SH-SY5Y (cell line): Measurements from ENCODE around the gene UBE2G2.

Experiments used
- GATA2 ChIP-seq: IDR thresholded peaks from 2 replicates; pipeline ENCODE4 v1.6.1; 2011; ENCODE audit warnings: mild to moderate bottlenecking, low read depth, low read length
- GATA3 ChIP-seq: IDR thresholded peaks from 2 replicates; pipeline ENCODE4 v1.6.1; 2011; ENCODE audit warnings: low read depth, mild to moderate bottlenecking, low read length, moderate library complexity

The UBE2G2 gene, protein sequence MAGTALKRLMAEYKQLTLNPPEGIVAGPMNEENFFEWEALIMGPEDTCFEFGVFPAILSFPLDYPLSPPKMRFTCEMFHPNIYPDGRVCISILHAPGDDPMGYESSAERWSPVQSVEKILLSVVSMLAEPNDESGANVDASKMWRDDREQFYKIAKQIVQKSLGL

DNA sequence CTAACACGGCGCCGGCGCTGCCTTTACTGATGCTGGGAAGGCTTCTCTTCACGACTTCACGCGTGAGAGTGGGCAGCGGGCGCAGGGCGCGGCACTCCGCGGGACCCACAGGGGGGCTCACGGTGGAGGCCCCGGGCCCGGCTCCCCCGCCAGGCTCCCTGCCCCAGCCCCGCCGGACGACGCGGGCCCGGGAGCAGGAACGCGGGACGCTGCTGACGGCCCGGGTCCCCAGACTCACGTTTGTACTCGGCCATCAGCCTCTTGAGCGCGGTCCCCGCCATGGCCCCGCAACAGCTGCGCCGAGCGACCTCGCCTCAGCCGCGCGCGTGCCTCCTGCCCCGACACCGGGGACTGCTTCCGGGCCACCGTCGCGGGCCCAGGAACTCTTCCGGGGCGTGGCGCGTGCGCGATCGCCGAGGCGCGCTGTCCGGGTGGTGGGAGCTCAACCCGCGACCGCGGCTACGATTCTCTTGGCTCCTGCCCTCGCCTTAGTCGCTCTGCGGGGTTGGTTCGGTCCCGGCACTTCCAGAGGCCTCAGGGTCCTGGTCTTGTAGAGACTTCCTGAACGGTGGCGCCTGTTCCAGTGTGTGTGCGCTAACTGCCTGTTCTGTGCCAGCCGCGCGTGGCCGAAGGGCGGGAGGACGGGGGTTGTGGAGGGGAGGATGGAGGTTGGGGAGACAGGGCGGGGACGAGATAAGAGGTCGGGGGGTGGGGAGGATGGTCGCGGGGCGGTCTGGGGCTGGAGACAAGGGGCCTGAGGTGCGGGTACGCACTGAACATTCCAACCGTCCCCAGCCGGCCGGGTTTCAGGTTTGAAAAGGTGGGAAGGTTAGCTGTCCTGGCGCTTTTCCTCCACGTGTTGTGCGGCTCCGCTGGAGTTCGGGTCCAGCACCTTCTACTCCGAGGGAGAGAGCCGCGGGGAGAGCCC is at the start of gene UBE2G2:
UBE2G2 (minus strand) TSS at position 353 of the 928 bp plus-strand sequence; CDS start at position 281, 72 bp downstream.
- TF ChIP-seq GATA2: no peak
- TF ChIP-seq GATA3: no peak

DNA sequence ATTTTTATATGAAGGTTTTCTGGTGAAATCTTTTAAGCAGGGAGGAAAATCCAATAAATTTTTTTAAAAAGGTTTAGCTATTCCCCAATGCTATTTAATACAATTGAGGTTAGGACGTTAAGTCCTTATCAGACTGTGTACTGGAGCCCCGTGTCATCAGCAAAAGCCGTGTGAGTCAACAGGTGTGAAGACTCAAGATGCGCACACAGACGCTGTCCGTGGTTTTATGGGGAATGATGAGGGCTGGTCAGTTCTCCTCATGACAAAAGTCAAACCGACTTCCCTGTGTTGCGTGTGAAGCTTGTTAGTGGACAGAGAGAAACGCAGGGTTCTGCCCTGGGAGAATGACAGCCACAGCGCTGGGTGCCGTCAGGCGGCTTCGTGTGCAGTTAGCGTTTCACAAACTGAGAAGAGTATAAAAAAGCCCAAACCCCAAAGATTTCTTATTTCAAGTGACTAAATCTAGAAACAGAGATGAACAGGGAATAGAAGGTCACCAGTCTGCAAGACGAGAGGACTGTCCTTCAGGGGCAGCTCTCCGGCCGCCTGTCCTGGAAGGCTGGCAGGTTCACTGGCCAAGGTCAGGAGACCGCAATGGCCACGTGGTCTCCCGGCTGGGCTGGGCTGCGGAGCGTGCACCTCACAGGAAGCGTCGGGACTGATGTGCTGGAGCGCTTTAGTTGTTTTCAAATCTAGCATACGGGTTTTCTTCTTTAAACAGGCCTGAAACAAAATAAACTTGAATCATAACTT is 49.5 kb upstream of the UBE2G2 start:
- no peak for TF ChIP-seq GATA2
- TF ChIP-seq GATA3: no peak

DNA sequence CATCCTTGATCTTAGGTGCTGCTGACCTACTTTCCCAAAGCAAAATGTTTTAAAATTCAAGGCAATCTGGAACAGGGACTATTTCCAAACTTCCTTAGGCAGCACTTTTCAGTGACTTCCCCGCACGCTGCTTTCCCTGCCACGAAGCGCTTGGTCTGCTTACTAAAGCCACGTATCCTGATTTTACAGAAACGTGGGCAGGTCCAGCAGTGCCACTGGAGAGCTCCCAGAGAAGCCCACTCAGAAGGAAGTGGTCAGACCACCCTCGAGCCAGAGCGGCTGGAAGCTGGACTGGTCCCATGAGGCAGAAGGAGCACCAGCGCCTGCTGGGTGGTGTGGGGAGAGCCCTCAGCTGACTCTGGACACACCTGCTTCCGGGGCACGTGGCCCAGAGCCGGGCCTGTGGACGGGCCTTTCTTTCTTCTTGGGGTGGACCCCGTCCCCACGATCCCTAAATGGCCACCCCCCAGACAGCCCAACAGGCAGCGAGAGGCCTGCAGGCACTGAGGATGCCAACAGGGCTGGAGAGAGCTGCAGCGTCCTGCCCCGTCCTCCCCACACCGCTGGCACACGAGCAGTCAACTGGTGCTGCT is 48.7 kb upstream of the UBE2G2 start:
- no peak for TF ChIP-seq GATA3
- TF ChIP-seq GATA2: no peak

DNA sequence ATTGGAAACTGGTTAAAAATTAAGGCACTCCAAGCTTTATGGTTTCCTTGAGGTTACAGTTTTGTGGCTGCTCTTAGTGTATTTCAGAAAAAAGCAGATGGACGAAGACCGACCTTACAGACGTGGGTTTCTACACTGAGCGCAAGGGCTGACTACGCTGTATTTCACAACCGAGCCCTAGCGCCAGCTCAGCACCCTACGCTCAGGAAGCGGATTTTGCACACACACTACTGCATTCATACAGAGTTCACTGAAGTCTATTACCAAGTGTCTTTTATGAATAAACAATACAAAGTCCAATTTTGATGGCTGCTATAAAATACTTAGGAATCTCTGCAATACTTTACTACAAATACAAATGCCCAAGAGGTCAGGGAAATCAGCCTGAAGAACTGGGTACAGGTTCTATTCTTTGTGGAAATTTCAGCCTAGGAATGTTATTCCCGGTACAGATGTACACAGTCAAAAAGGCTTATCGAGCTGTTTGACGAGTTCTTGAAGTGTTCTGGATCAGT is 48.1 kb upstream of the UBE2G2 start:
- TF ChIP-seq GATA3: no peak
- TF ChIP-seq GATA2: no peak

DNA sequence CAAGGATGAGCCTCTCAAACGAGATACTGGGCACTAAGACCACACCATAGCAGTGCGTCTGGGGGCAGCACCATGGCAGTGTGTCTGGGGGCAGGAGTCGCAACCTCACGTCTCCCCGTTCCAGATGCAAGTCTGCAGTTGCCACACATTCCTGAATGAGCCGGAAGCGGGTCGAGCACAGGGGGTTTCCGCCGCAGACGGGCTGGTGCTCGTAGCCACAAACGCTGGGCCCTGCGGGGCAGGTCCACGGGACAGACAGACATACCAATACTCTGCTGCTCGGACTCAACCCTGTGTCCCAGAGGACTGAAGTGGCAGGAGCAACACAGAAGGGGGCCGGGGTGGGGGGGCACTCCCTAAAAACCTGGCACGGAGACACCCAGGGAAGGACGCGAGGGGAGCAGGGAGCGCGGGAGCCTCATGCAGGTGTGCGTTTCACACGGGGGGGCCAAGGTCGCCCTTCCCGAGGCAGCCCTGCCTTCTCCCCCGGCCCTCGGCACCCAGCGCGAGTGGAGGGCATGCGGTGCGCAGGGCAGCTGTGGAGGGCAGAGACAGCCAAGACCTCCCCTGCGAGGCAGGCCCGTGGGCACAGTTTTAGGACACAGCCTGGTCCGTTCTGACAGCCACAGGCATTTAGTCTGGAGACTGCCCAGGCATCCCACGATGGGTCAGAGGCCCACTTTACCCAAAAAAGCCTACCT is 47.4 kb upstream of the UBE2G2 start:
- no peak for TF ChIP-seq GATA2
- no peak for TF ChIP-seq GATA3

DNA sequence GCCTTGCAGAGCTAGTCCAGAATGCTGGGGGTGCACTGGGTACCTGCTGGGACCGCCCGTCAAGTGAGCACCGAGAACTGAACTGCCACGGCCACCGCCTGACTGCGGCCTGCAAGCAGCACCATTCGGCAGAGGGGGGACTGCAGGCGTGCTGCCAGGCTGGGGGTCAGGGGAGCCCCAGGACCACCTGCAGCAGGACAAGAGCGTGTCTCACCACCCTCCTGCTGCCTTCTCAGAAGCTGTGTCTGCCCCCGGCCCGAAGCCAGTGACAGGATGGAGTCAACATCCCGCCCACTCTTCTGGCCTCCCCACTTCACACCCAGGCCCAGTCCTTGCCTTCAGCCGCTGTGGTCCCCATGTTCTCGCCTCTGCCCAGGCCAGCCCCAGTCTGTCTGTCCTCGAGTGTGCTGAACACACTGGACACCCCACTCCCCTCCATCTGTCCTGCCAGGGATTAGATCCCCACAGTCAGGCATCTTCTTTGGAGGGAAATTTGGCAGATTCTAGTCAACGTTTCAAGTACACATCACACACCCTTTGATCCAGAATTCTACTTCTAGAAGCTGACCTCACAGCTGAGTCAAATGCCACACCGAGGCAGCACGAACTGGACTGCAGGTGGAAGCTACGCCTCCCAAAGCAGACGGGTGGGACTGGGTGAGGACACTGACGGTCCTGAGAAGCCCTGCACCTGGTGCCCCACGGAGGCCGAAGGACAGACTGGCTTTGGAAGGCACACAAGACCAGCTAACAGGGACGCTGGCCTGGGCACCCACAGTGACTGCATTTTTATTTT is 45.8 kb upstream of the UBE2G2 start:
- no peak for TF ChIP-seq GATA3
- no peak for TF ChIP-seq GATA2

DNA sequence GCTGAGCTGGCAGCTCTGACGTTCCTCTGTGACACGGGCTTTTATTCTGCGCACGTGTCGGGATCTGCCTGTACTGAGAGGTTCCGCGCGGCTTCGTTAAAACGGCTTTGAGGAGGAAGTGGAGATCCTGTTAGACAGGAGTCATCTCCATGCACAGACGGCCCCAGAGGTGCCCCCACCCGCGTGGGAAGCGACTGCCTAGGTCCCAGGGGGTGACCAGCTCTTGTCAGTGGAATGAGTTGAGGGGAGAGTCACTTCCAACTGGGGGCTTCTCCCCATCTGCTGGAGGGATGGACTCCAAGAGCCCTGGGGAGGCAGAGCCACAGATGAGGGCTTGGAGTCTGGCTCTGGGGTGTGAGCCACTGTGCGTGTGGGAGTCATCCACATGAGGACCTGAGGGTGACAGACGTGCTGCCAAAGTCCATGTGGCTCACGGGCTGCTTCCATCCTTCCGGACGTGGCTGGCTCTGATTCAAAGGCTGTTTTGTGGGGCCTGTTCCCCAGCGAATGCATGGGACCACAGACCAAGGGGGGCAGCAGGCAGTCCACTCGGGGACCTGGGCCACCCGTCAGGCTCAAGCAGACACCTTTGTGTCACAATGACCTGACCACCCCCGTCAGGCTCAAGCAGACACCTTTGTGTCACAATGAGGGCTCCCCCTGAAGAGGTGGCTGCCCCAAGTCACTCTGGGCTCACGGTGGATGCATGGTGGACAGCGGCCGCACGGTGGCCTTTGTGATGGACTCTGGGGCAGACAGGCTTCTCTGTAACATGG is 45.1 kb upstream of the UBE2G2 start:
- TF ChIP-seq GATA3 (no peak), GATA2 (no peak)

DNA sequence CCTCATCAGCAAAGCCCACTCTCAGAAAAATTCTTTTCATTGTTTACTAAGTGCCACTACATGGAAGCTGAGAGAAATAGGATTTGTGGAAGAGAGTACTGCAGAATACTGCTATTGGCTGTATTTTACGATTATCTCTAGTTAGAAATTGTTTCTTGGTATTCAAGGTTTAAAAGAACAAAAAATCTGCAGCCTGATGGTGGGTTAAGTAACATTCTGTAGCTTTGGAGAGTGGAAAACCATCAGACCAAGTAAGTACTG is 44.5 kb upstream of the UBE2G2 start:
- no peak for TF ChIP-seq GATA2
- no peak for TF ChIP-seq GATA3

DNA sequence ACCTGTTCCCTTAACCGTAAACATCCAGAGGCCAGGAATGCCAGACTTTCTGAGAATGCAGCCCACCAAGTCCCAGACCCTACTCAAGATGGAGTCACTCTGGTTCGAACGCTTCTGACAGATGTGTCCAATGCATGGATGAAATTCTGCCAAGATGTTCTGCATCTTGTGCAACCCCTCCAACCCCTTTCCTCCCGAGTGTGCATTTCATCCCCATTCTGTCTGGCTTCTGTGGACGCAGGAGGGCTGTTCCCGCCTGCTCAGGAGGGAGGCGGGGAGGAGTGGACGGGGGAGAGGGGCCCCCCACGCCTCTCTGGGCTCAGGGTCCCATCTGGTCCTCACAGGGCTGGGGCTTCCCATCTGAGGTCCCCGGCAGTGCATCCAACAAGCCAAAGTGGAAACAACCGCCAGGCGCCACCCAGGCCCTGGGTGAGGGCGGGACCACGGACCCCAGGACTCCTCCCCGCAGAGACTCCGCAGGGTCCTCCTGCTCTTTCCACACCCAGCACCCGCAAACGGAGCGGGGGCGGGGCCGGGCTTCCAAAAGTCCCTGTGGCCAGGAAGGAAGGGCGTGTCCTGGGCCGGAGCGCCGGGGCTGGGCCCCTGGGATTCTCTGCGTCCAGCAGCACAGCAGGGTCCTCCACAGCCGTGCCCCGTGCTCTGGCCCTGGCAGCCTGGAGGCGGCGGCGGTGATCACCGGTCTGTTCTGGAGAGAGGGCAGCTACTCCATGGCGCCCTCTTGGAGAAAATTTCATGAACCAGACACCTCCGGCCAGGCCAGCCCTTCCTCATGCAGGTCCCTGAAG is 44.0 kb upstream of the UBE2G2 start:
- TF ChIP-seq GATA2 (no peak), GATA3 (no peak)

DNA sequence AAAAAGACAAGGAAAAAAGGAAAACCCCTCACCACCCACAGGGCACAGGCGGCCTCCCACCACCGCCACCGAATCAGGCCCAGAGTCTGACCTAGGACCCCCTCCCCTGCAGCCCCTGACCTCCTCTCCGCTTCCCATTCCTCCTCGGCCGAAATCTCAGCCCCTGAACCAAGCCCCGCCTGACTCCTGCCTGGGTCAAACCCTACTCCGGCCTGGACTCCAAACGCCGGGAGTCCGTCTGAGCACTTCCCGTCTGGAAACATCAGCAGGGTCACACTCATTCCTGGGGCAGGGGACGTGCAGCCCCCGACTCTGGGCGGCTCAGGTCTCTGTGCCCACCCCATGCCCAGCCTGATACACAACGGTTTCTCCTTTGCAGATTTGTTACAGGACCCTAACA is 42.6 kb upstream of the UBE2G2 start:
- TF ChIP-seq GATA3 (no peak), GATA2 (no peak)

DNA sequence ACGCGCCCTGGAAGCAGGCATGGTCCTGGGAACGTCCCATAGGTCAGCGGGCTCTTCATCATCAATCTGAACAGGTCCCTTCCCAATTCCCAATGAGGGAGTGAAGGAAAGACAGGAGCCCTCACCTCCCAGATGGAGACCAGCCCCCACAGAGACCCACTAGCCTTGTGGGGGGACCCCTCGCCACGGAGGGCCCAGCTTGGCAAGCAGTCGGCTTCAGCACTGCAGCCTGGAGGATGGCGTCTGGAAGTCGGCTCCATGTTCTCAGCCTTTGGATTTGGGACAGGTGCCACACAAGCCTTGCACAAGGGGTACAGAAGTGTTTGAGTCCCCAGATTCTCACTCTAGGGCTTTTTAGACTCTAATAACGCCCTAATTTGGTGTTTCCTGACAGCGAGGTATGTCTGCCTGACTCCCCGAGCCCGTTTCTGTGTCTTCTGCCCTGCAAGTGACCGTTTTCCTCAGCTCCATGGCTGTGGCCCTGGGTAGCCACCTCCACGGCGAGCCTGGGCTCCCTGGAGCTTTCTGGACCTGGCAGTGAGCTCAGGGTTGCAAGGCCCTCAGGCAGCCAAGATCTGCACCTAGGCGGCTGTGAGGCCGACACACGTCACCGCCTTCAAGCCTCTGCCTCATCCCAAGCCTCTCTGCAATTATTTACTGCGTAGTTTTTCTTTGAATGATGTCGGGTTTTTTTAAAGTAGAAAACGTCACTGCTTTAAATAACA is 41.3 kb upstream of the UBE2G2 start:
- TF ChIP-seq GATA3 (no peak), GATA2 (no peak)
